ENCODE results near the gene GALNT14.

GALNT14 gene

GRCh38 chr2:30869988-30870387 lies 268.3 kb downstream of the GALNT14 start:
- no peak for DNase-seq (ENCODE audit: extremely low read depth, low read depth)
- TF ChIP-seq, protein P1, sequence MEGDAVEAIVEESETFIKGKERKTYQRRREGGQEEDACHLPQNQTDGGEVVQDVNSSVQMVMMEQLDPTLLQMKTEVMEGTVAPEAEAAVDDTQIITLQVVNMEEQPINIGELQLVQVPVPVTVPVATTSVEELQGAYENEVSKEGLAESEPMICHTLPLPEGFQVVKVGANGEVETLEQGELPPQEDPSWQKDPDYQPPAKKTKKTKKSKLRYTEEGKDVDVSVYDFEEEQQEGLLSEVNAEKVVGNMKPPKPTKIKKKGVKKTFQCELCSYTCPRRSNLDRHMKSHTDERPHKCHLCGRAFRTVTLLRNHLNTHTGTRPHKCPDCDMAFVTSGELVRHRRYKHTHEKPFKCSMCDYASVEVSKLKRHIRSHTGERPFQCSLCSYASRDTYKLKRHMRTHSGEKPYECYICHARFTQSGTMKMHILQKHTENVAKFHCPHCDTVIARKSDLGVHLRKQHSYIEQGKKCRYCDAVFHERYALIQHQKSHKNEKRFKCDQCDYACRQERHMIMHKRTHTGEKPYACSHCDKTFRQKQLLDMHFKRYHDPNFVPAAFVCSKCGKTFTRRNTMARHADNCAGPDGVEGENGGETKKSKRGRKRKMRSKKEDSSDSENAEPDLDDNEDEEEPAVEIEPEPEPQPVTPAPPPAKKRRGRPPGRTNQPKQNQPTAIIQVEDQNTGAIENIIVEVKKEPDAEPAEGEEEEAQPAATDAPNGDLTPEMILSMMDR (IDR thresholded peaks at IDR 0.05; ENCODE audit: low read depth, low read length, missing control alignments): no peak
- no peak overlapping the region for H3K4me3 ChIP-seq (replicated peaks; ENCODE audit: low read depth, low read length)

- no peak for DNase-seq (ENCODE audit: extremely low read depth, low read depth)
- H3K4me3 ChIP-seq (replicated peaks; ENCODE audit: low read depth, low read length): no peak overlapping the region
- TF ChIP-seq, protein P1 (IDR thresholded peaks at IDR 0.05; ENCODE audit: low read depth, low read length, missing control alignments): no peak
These were observed 270.9 kb downstream of the GALNT14 start for GRCh38 chr2:30867385-30867784.

DNA sequence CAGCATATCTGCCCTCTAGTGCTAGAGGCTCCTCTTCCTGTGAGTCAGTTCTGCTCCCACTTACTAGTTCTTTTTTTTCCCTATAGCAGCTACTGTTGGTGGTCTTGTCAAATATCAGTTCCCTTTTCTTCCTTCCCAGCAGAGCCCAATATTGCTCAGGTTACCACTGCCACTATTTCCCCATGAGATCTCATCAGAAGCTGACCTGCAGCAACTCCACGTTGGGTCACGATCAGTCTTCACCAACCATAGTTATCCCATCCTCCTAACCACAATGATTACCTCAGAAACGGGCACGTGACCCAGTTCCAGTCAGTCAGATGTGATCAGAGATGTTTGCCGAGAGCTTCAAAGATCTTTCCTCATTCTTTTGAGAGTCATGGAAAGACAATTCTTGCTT lies 271.3 kb downstream of the GALNT14 start:
- H3K4me3 ChIP-seq (replicated peaks; ENCODE audit: low read depth, low read length): no peak overlapping the region
- TF ChIP-seq, protein P1 (IDR thresholded peaks at IDR 0.05; ENCODE audit: low read depth, low read length, missing control alignments): no peak
- DNase-seq (ENCODE audit: extremely low read depth, low read depth): no peak

DNA sequence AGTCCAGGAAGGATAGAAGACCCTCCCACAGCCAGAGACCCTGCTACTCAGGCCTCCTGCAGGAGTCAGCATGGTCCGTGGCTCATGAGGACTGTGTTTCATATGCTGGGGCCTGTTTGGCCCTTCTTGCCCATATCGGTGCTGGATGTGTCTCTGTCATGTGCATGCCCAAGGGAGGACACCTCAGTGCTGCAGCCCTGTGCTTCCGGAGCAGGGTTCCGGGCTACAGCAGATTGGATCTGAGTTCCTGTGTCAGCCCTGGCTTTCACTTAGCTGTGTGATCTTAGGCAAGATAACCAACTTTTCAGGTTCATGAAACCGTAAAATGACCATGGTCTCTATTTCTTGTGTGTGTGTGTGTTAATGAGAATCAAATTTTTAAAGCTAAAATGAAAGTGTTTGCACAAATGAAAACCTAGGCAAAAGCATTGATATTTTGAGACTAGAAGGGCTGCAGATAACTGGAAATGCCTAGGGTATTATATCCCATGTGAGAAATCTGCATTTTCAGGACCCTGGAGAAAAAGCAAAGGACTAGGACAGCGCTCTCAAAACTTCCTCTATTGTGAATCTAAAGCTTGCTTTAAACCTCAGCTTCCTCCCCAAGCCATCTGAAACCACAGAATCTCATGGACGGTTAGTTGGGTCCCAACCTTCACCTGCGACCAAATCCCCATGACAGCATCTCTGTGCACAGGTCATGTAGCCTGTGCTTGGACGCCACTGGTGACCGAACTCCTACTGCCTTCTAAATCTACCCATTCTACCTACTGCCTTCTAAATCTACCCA lies 272.2 kb downstream of the GALNT14 start:
- TF ChIP-seq, protein P1 (IDR thresholded peaks at IDR 0.05; ENCODE audit: low read depth, low read length, missing control alignments): no peak
- no peak for DNase-seq (ENCODE audit: extremely low read depth, low read depth)
- no peak overlapping the region for H3K4me3 ChIP-seq (replicated peaks; ENCODE audit: low read depth, low read length)

DNA sequence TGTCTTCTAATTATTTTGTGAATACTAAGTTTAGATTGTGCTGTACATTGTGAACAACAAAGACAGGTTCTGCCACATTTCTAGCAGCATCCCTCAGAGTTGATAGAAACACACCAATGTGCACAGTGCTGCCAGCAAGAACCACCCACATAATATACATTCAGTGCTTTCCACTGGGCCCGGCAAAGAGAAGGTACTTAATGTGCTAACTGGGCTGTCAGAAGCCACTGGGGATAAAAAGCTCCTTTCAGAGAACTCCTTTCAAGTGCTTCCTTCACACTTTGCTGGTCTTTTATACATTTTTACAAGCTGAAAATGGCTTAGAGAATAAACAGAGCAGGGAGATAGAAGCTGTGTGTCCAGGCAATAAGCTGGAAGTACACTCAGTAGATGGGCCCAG lies 273.0 kb downstream of the GALNT14 start:
- no peak for DNase-seq (ENCODE audit: extremely low read depth, low read depth)
- TF ChIP-seq, protein P1 (IDR thresholded peaks at IDR 0.05; ENCODE audit: low read depth, low read length, missing control alignments): no peak
- no peak overlapping the region for H3K4me3 ChIP-seq (replicated peaks; ENCODE audit: low read depth, low read length)

- H3K4me3 ChIP-seq (replicated peaks; ENCODE audit: low read depth, low read length): no peak overlapping the region
- TF ChIP-seq, protein P1 (IDR thresholded peaks at IDR 0.05; ENCODE audit: low read depth, low read length, missing control alignments): peak; percentile 73
- DNase-seq (ENCODE audit: extremely low read depth, low read depth): peak; percentile 44
These were observed 276.1 kb downstream of the GALNT14 start for GRCh38 chr2:30862054-30862651.

All from HFF-Myc (cell line).